HG02885 (cell line): ENCODE data around the gene RELB.

ENCODE experiments used
- ATAC-seq: cut with Tn5 transposase; IDR thresholded peaks from one replicate; pipeline ENCODE4 v1.9.1; 2021; ENCODE audit warnings: mild to moderate bottlenecking; ENCODE audit not compliant: unreplicated experiment, poor library complexity

The RELB gene

DNA sequence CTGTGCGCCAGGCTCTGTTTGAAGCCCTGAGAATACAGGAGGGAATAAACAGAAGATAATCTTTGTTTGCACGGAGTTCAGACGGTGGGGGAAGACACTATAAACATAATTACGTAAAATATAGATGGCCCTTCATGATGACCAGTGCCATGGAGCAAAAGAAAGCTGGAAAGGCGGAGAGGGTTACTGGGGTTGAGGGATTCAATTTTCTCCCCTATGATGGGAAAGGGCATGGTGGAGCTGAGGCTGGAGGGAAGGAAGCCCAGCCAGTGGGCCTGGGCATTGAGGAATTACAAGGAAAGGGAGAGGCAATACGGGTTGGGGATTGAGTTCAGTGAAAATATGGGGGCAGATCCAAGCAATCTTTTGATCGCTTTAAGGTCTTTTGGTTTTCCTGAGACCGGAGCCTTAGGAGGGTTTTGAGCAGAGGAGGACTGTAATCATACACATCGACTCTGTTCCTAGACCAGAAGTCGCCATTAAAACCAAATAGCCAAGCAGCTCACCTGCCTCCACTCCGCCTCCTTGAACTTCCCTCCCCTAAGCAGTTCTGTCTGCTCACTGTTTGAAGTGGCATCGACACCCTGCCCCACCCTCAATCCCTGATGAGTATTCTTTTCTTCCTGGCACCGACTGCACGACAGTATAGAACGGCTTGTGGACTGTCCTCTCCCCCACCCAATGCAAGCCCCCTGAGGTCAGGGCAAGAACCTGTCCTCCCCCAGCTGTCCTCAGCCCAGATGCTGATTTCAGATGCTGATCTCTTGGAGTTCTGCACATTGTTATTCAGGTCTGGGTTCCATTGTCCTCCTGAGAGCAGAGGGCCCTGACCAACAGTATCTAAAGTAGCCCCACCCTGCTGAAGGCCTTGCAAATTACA, 75.8 kb downstream of the RELB start:
- ATAC-seq = no peak

DNA sequence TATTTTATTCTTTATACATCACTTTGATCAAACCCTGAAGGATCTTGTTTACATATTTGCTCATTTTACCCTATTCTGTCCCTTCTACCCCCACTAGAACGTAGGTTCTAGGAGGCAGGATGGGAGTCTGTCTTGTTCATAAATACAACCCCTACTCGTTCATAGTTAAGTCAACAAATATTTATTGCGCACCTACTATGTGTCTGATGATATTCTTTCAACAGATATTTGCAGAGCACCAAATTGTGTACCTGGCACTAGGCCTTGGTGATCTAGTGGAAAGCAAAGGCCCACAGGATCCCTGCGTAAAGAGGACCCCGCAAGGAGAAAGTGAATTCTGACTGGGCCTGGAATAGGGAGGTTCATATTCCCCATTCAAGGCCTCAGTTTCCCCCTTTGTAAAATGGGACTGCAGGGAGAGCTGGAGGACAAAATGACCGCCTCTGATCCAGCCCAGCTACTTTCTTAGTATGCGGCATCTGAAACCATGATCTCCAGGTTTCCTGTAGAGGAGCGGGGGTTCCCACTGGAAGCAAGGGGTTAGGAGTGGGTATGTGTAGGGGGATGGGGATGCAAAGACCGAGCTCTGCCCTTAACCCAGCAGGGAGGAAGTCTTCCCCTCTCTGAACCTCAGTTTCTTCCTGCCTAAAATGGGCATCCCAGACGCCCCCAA, 77.3 kb downstream of the RELB start:
- ATAC-seq = peak; percentile 0

DNA sequence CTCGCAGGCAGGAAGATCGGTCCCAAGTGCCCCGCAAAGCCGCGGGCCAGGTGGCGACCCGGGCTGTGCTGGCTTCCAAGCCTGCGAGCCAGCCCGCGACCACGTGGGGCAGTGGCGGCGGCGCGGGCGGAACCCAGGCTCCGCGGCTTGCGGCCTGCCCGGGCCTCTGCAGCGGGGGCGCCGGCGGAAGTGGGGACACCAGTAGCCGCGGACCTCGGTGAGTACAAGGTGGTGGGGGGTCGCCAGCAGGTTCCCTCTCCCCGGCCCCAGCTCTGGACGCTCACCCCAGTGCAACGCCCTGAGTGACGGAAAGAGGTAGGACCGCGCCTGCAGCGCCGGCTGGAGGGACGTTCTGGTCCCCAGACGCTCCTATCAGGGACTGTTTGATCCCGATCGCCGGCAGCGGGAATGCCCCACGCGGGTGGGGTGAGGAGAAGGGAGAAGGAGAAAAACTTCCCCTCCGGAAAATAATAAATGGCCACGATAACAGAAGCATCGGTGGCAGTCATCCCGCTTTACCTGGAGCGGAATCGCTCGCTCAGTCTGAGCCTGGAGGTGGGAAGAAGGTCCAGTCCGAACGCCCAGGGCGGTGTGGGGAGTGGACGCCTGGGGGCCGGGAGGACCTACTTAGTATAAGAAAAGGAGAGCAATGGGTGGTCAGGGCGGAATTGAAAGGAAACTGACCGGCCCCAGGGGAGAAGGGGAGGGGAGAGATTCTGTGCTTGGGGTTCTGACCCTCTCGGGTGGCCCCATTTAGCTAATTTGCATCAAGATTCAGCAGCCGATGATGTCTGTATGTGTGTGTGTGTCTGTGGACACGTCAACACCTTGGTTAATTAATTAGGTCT, 78.0 kb downstream of the RELB start, which contains the start of gene GEMIN7:
TSS of gene GEMIN7 (plus strand) at position 198 of the 848 bp plus-strand sequence. CDS start 10,855 bp downstream, outside the sequence.
- ATAC-seq = peak; percentile 38

DNA sequence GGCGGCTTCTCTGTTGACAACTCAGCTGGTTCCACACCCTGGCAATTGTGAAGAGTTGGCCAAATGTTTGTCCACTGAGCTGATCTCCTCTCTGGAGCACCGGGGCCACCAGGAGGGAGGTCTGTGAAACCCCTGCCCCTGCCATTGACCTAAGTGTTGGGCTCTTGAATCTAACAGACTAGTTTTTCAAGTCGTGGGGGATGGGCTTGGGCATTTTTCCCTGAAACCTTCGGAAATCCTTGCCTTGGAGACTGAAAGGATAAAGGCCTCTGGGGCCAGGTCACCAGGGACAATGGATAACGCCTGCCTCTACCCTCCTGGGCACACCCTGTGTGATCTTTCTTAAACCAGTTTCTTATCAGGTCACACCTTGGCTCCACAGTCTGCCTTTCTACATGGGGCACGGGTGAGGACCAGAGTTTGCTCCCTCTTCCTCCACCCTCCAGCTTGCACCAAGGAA, 78.7 kb downstream of the RELB start:
- no peak for ATAC-seq

DNA sequence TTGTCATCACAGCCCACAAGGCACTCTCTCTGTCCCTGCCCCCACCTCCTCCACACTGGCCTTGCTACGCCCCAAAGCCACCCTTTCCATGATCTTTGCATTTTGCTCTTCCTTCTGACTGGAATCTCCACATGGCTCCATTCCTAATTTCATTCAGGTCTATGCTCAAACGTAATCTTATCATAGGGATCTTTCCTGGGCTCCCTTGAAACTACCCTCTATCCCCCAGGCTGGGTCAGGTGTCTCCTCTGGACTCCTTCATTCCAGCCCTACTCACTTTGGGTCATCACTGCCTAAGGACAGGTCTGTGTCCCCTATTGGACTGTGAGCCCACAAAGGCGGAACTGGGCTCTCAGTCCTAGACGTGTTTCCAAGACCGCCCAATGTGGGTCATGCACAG, 80.9 kb downstream of the RELB start:
- ATAC-seq = no peak

DNA sequence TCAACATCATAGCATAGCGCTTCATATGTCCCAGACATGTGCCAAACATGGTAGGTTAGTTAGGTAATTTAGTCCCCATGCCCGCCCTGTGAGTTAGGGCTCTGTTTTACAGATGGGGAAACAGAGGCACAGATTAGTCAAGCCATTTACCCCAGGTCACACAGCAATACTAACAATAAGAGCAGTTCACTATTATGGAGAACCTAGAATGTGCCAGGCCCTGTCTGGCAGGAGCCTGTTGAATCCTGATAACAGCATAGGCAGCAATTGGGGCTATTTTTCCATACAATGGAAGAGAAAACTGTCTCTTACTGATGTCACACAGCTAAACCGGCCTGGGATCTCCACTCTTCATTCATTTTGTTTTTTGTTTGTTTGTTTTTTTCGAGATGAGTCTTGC, 85.2 kb downstream of the RELB start:
- ATAC-seq = no peak

DNA sequence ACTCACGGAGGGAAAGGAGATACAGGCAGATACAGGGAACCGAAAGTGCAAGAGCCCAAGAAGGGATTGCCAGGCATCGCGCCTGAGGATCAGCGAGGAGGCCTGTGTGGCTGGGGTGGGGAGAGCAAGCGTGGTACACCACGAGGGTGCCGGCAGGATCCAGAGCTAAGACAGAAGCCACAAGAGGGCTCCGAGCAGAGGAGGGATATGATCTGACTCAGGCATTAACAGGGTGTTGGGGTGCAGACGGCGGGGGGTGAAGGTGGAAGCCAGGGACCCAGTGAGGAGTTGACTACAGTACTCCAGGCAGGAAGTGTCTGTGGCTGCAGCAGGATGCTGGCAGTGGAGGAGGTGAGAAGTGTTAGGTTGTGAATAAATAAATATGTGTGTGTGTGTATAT, 86.3 kb downstream of the RELB start:
- no peak for ATAC-seq
